ENCODE results near the gene PPM1E.
"Not testable (repeated sequence)": the region's sequence is repeated elsewhere in the genome, so short reads cannot be mapped to it uniquely, and the experiment has no call there.

DNA sequence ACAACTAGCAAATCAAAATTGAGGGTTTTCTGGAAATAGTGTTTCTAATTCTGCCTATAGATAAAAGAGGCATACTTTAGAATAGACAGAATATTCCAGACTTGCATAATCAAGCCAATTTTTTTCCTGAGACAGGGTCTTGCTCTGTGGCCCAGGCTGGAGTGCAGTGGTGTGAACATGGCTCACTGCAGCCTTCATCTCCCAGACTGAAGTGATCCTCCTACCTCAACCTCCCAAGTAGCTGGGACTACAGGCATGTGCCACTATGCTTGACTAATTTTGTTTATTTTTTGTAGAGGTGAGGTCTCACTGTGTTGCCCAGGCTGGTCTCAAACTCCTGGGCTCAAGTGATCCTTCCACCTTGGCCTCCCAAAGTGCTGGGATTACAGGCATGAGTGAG lies 6.0 kb upstream of the PPM1E start:
- TF ChIP-seq CTCF (conservative IDR thresholded peaks at IDR 0.05; ENCODE audit: low read depth, low read length); SMC3 (IDR thresholded peaks at IDR 0.05; ENCODE audit: low read depth, low read length); RCOR1 (IDR thresholded peaks at IDR 0.05; ENCODE audit: insufficient replicate concordance, low read length); MAZ (IDR thresholded peaks at IDR 0.05; ENCODE audit: borderline replicate concordance, low read depth, low read length); RFX5 (IDR thresholded peaks at IDR 0.05; ENCODE audit: low read depth, low read length); POLR2A (IDR thresholded peaks at IDR 0.05; ENCODE audit: low read depth, low read length); USF2 (IDR thresholded peaks at IDR 0.05; ENCODE audit: low read depth, low read length); MAFK (IDR thresholded peaks at IDR 0.05; ENCODE audit: low read depth, low read length); RAD21 (IDR thresholded peaks at IDR 0.05; ENCODE audit: low read length); NFE2L2 (IDR thresholded peaks at IDR 0.05; ENCODE audit: low read depth, low read length): not testable (repeated sequence)

All from IMR-90 (cell line).